Smooth muscle cell (in vitro differentiated cells): Measurements from ENCODE around the gene FEM1B. TPM values are rescaled to one million over a fixed set of nuclear protein-coding genes. Genes with fewer than 3 reads are reported as not detected.

Experiments used
- DNase-seq: peaks from one replicate; lab custom pipeline; 2025; ENCODE audit not compliant: unreplicated experiment; lab: John Stamatoyannopoulos, UW
- H2AFZ ChIP-seq: fragments of 200-600 bp; sonication (generic); 2 replicates; pipeline ENCODE4 v1.6.0; 2016; ENCODE audit warnings: antibody characterized with exemption, low read depth, mild to moderate bottlenecking
- H3F3A ChIP-seq: fragments of 200-600 bp; sonication (generic); 2 replicates; pipeline ENCODE4 v1.6.0; 2017; ENCODE audit warnings: antibody characterized with exemption, low read depth
- H3K27ac ChIP-seq: fragments of 200-600 bp; sonication (generic); 2 replicates; pipeline ENCODE4 v1.5.1; 2016; ENCODE audit warnings: low read depth, mild to moderate bottlenecking
- H3K27me3 ChIP-seq: fragments of 200-600 bp; sonication (generic); 2 replicates; pipeline ENCODE4 v1.6.1; 2016; ENCODE audit warnings: low read depth, mild to moderate bottlenecking
- H3K36me3 ChIP-seq: fragments of 200-600 bp; sonication (generic); 2 replicates; pipeline ENCODE4 v1.5.1; 2016; ENCODE audit warnings: low read depth
- H3K4me1 ChIP-seq: fragments of 200-600 bp; sonication (generic); 2 replicates; pipeline ENCODE4 v1.5.1; 2016; ENCODE audit warnings: low read depth
- H3K4me2 ChIP-seq: fragments of 200-600 bp; sonication (generic); 2 replicates; pipeline ENCODE4 v1.6.0; 2016; ENCODE audit warnings: mild to moderate bottlenecking
- H3K4me3 ChIP-seq: fragments of 200-600 bp; sonication (generic); 2 replicates; pipeline ENCODE4 v1.5.1; 2016; ENCODE audit warnings: mild to moderate bottlenecking
- H3K79me2 ChIP-seq: fragments of 200-600 bp; sonication (generic); 2 replicates; pipeline ENCODE4 v1.6.0; 2016; ENCODE audit warnings: low read depth, mild to moderate bottlenecking
- H3K9ac ChIP-seq: fragments of 200-600 bp; sonication (generic); 2 replicates; pipeline ENCODE4 v1.6.0; 2016; ENCODE audit warnings: low read depth
- H3K9me3 ChIP-seq: fragments of 200-600 bp; sonication (generic); replicated peaks from 2 replicates; pipeline ENCODE4 v1.5.1; 2016; ENCODE audit warnings: low read depth
- H4K20me1 ChIP-seq: fragments of 200-600 bp; sonication (generic); 2 replicates; pipeline ENCODE4 v1.6.0; 2016; ENCODE audit warnings: low read depth
- WGBS: methylation state at CpG from one replicate; pipeline ENCODE4 v1.1.7; 2016; ENCODE audit warnings: low lambda C conversion rate; 5-methylcytosine and 5-hydroxymethylcytosine counted together
- polyA plus RNA-seq: library from polyadenylated mRNA; unstranded; fragments of >200 nt; fragmentation: Nextera tagmentation; extraction: Ambion mirVana; gene quantifications from 2 replicates; pipeline ENCODE4 v1.2.1, GENCODE V29; 2016
- total RNA-seq: library from RNA; depleted of rRNA; stranded (reverse); fragments of >200 nt; gene quantifications from 2 replicates; pipeline ENCODE4 v1.2.3, GENCODE V29; 2014
- TF ChIP-seq, protein P1 (sequence below): fragments of 200-600 bp; sonication (generic); IDR thresholded peaks from 2 replicates; pipeline ENCODE4 v1.5.1; 2017; ENCODE audit warnings: borderline replicate concordance, mild to moderate bottlenecking, antibody characterized with exemption; ENCODE audit not compliant: insufficient read depth, poor library complexity, severe bottlenecking

Gene FEM1B
- total and polyA plus RNA-seq, 2 experiments from 2014 or later = 13.0 to 41.4 TPM

DNA sequence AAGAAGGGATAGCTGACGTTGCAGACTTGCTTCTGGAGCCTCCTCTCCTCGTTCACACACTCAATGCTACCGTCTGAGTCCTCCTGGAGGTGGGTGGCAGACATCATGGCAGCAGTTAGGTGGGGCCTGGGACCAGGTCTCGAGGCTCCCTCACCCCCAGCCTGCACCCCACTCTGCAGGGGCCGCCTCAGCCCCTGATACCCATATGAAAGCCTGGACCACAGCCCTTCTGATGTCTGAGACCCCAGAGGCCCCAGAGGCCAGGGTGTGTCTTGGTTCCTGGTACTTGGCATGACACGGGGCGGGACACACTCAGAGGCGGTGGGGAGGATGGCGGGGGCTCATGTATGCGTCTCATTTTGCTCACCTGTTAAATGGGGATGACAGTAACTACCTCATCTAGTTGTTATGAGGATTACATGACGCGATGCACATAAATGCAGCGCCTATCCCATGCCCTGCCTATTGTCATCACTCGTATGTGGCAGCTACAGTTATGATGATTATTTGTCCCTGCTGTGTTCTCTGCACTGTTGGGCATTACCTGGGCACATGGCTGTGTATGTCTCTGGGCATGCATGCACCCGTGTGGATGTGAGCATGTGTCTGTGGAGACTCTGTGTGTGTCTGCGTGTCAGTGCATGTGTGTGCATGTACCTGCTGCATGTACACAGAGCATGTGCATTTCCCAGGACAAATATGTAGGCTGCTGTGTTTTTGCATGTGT lies 39.9 kb downstream of the FEM1B start:
- H3K27ac ChIP-seq = no peak overlapping the region
- 92% methylated on average over 16 of the region's 16 CpGs for WGBS

DNA sequence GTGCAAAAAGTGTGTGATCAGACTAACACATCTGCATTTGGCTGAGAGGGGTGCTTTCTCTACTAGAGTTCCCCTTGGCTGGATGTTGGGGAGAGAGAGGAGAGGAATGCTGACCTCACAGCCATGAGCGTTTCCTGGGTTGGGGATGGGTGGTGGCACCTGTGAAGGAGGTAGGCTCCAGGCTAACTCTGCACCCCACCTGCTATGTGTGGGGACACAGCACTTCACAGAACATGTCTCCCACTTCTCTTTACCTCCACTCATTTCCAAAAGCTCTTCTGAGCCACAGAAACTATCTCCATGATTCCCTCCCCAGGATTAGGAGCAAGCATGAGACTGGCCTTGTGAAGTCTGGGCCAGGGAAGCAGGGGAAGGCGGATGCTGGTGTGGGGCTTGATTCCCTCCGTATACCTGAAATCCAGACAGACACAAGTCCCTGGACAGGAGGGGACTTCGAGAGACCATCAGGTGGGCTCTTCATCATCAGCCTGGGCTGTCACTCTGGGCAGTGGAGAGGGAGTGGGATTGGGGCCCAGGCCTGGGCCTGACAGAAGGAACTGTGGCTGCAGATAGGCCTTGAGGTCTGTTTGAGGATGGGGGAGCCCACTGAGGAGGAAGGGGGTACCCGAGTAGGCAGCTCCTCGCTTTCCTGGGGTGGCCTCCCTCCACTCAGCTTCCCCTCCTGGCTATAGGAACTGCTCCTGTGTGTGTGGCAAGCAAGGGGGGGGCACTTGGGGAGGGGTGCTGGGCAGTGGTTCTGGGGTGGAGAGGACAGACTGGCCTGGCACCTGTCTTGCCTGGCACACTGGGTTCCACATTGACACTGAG lies 40.7 kb downstream of the FEM1B start:
- no peaks in the 10 kb centered on the region for H3F3A ChIP-seq
- no peaks in the 10 kb centered on the region for H3K27me3 ChIP-seq
- no peak overlapping the region for H2AFZ ChIP-seq
- no peaks in the 10 kb centered on the region for H3K36me3 ChIP-seq
- WGBS = 90% methylated on average over 4 of the region's 6 CpGs
- H3K27ac ChIP-seq = no peak overlapping the region
- DNase-seq = no peak
- H3K9me3 ChIP-seq = no peaks in the 10 kb centered on the region
- H3K4me1 ChIP-seq = peaks cover 19% of the 10 kb centered on the region
- no peak overlapping the region for H3K4me3 ChIP-seq
- TF ChIP-seq, protein P1, sequence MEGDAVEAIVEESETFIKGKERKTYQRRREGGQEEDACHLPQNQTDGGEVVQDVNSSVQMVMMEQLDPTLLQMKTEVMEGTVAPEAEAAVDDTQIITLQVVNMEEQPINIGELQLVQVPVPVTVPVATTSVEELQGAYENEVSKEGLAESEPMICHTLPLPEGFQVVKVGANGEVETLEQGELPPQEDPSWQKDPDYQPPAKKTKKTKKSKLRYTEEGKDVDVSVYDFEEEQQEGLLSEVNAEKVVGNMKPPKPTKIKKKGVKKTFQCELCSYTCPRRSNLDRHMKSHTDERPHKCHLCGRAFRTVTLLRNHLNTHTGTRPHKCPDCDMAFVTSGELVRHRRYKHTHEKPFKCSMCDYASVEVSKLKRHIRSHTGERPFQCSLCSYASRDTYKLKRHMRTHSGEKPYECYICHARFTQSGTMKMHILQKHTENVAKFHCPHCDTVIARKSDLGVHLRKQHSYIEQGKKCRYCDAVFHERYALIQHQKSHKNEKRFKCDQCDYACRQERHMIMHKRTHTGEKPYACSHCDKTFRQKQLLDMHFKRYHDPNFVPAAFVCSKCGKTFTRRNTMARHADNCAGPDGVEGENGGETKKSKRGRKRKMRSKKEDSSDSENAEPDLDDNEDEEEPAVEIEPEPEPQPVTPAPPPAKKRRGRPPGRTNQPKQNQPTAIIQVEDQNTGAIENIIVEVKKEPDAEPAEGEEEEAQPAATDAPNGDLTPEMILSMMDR = no peak
- no peaks in the 10 kb centered on the region for H4K20me1 ChIP-seq
- no peak overlapping the region for H3K9ac ChIP-seq
- H3K4me2 ChIP-seq = no peak overlapping the region
- no peaks in the 10 kb centered on the region for H3K79me2 ChIP-seq

More for the DNA sequence above, 39.9 kb downstream of the FEM1B start:
- Histone ChIP-seq H2AFZ (no peak overlapping the region), H3K9me3 (no peaks in the 10 kb centered on the region), H3K36me3 (no peaks in the 10 kb centered on the region), H3K9ac (no peak overlapping the region), H3F3A (no peaks in the 10 kb centered on the region), H3K4me3 (no peak overlapping the region), H3K27me3 (no peaks in the 10 kb centered on the region), H3K4me1 (peaks cover 23% of the 10 kb centered on the region), H4K20me1 (no peaks in the 10 kb centered on the region), H3K4me2 (no peak overlapping the region), H3K79me2 (no peaks in the 10 kb centered on the region)
- TF ChIP-seq, protein P1 = no peak
- DNase-seq = no peak

DNA sequence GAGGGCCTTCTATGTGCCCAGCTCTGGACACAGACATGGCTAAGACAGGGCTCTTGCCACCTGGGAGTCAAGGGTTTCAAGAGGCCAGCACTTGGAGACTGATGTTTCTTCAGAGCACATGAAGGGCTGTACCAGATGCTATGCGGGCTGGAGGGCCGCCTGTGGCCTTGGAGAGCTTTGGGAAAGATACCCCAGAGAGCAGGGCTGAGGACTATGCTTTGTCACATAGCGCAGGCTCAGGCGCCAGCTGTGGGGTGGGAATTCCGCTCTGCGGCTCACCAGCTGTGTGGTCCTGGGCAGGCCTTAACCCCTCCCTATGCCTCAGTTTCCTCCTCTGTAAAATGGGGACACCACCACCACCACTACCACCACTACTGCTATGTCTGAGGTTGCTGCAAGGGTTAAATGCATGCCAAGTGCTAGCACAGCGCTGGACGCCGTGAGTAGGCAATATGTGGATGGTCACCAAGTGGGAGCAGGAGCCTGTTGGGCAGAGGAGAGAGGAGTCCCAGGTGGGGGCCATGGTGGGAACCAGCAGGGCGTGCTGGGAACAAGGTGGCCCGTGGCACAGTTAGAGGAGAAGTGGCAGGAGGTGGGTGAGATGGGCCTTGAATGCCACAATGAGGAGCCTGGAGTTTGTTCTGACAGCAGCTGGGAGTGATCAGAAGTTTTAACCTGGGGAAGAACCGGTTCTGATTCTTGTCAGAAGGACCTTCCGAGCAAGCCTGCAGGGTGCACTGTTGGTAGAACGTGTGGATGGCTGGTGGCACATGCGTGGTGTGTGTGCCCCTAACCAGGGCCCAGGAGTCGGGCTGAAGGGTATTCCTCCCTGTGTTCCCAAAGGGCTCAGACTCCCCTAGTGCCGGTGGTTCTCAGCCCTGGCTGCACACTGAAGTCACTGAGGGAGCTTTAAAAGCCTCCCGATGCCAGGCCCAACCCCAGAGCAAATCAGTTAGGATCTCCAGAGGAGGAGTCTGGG lies 41.7 kb downstream of the FEM1B start:
- Histone ChIP-seq H3K27ac (no peak overlapping the region), H3K4me1 (peaks cover 11% of the 10 kb centered on the region), H3K4me2 (no peak overlapping the region), H2AFZ (no peak overlapping the region), H3F3A (no peaks in the 10 kb centered on the region), H3K9me3 (no peaks in the 10 kb centered on the region), H3K79me2 (no peaks in the 10 kb centered on the region), H3K36me3 (no peaks in the 10 kb centered on the region), H3K27me3 (no peaks in the 10 kb centered on the region), H3K9ac (no peak overlapping the region), H4K20me1 (no peaks in the 10 kb centered on the region), H3K4me3 (no peak overlapping the region)
- TF ChIP-seq, protein P1 = no peak
- DNase-seq = no peak
- WGBS = 89% methylated on average over 18 of the region's 18 CpGs
